ENCODE results near the gene ADAMTSL3. TPM values are rescaled to one million over a fixed set of nuclear protein-coding genes. Genes with fewer than 3 reads are reported as not detected.
A peak's percentile ranks its signal among the peaks of the same experiment; 100 is the strongest.

Gene ADAMTSL3
- total RNA-seq, 1 donor from 2014 or later: 0.07 TPM

- H3K4me1 Mint-ChIP-seq: peaks cover 9% of the 10 kb centered on the region
- H3K4me3 Mint-ChIP-seq: no peak overlapping the region
- DNase-seq (ENCODE audit: low read depth, low spot score): no peak
- H3K27ac Mint-ChIP-seq (ENCODE audit: unreplicated experiment): no peak overlapping the region
- H3K9me3 Mint-ChIP-seq: no peaks in the 10 kb centered on the region
- no peaks in the 10 kb centered on the region for H3K27me3 Mint-ChIP-seq (ENCODE audit: low read depth)
- H3K36me3 Mint-ChIP-seq (ENCODE audit: low read depth): no peaks in the 10 kb centered on the region
- no peak for TF ChIP-seq CTCF (conservative IDR thresholded peaks at IDR 0.05)
Measured at GRCh38 chr15:83764201-83764838, 110.4 kb downstream of the ADAMTSL3 start.

- Mint-ChIP-seq H3K4me3 (no peak overlapping the region), H3K36me3 (ENCODE audit: low read depth) (no peaks in the 10 kb centered on the region), H3K4me1 (peaks cover 9% of the 10 kb centered on the region), H3K27me3 (ENCODE audit: low read depth) (no peaks in the 10 kb centered on the region), H3K9me3 (no peaks in the 10 kb centered on the region), H3K27ac (ENCODE audit: unreplicated experiment) (peak overlapping the region; percentile 63)
- no peak for DNase-seq (ENCODE audit: low read depth, low spot score)
- no peak for TF ChIP-seq CTCF (conservative IDR thresholded peaks at IDR 0.05)
Measured at GRCh38 chr15:83766339-83766738, 112.4 kb downstream of the ADAMTSL3 start.

GRCh38 chr15:83767741-83768140, 113.8 kb downstream of the ADAMTSL3 start:
- peaks cover 9% of the 10 kb centered on the region for H3K4me1 Mint-ChIP-seq

GRCh38 chr15:83769411-83769999, 115.6 kb downstream of the ADAMTSL3 start:
- TF ChIP-seq CTCF (conservative IDR thresholded peaks at IDR 0.05): no peak
- H3K27ac Mint-ChIP-seq (ENCODE audit: unreplicated experiment): no peak overlapping the region
- peaks cover 1% of the 10 kb centered on the region for H3K4me1 Mint-ChIP-seq

More at GRCh38 chr15:83767741-83768140, 113.8 kb downstream of the ADAMTSL3 start:
- H3K27ac Mint-ChIP-seq (ENCODE audit: unreplicated experiment): no peak overlapping the region
- H3K27me3 Mint-ChIP-seq (ENCODE audit: low read depth): no peaks in the 10 kb centered on the region
- H3K4me3 Mint-ChIP-seq: no peak overlapping the region
- no peaks in the 10 kb centered on the region for H3K36me3 Mint-ChIP-seq (ENCODE audit: low read depth)
- no peak for DNase-seq (ENCODE audit: low read depth, low spot score)
- peaks cover 2% of the 10 kb centered on the region for H3K9me3 Mint-ChIP-seq
- no peak for TF ChIP-seq CTCF (conservative IDR thresholded peaks at IDR 0.05)

GRCh38 chr15:83775738-83776137, 121.8 kb downstream of the ADAMTSL3 start:
- H3K4me1 Mint-ChIP-seq: no peaks in the 10 kb centered on the region
- no peak for DNase-seq (ENCODE audit: low read depth, low spot score)
- no peak overlapping the region for H3K27ac Mint-ChIP-seq (ENCODE audit: unreplicated experiment)
- no peak overlapping the region for H3K4me3 Mint-ChIP-seq
- H3K36me3 Mint-ChIP-seq (ENCODE audit: low read depth): no peaks in the 10 kb centered on the region
- peaks cover 10% of the 10 kb centered on the region for H3K9me3 Mint-ChIP-seq
- no peak for TF ChIP-seq CTCF (conservative IDR thresholded peaks at IDR 0.05)
- peaks cover 6% of the 10 kb centered on the region for H3K27me3 Mint-ChIP-seq (ENCODE audit: low read depth)

More at GRCh38 chr15:83769411-83769999, 115.6 kb downstream of the ADAMTSL3 start:
- no peak for DNase-seq (ENCODE audit: low read depth, low spot score)
- no peak overlapping the region for H3K4me3 Mint-ChIP-seq
- no peaks in the 10 kb centered on the region for H3K27me3 Mint-ChIP-seq (ENCODE audit: low read depth)
- no peaks in the 10 kb centered on the region for H3K36me3 Mint-ChIP-seq (ENCODE audit: low read depth)
- peaks cover 2% of the 10 kb centered on the region for H3K9me3 Mint-ChIP-seq

All from neural crest cell (in vitro differentiated cells).